HFFc6 (cell line): ENCODE measurements around the gene SLC12A8. TPM values are rescaled to one million over a fixed set of nuclear protein-coding genes. Genes with fewer than 3 reads are reported as not detected.

Experiments used
- DNase-seq: peaks from one replicate; pipeline ENCODE4 v3.0.0-alpha.2; 2018
- H3K27ac Mint-ChIP-seq: 2 replicates; pipeline ENCODE4 v1.8.0; 2020; ENCODE audit warnings: mild to moderate bottlenecking, mixed read lengths
- H3K27me3 Mint-ChIP-seq: 2 replicates; pipeline ENCODE4 v1.8.0; 2021; ENCODE audit warnings: mild to moderate bottlenecking, moderate library complexity, mixed read lengths; ENCODE audit not compliant: insufficient read depth
- H3K36me3 Mint-ChIP-seq: 2 replicates; pipeline ENCODE4 v1.8.0; 2021; ENCODE audit warnings: low read depth, mixed read lengths
- H3K4me1 Mint-ChIP-seq: 2 replicates; pipeline ENCODE4 v1.8.0; 2020; ENCODE audit warnings: low read depth, mixed read lengths
- H3K4me3 Mint-ChIP-seq: 2 replicates; pipeline ENCODE4 v1.8.0; 2020; ENCODE audit warnings: mild to moderate bottlenecking, moderate library complexity, mixed read lengths
- H3K9me3 Mint-ChIP-seq: 2 replicates; pipeline ENCODE4 v1.8.0; 2020; ENCODE audit warnings: mild to moderate bottlenecking, mixed read lengths
- total RNA-seq, 6 experiments: library from RNA; stranded (reverse); fragmentation: NEBNext Ultra II Directional; extraction: Animal tissue kit (Norgen Biotek cat#: 25700); gene quantifications; 2 replicates in 1 of 6; 3 replicates in 5 of 6; pipeline ENCODE4 v1.2.3, GENCODE V29; 2021
- TF ChIP-seq, protein P1 (sequence below): fragments of 200-600 bp; sonication (generic); IDR thresholded peaks from 2 replicates; pipeline ENCODE4 v1.5.0; 2021; ENCODE audit warnings: antibody characterized with exemption, mild to moderate bottlenecking

The SLC12A8 gene
- total RNA-seq, 6 experiments from 2014 or later: 1.8 to 4.6 (median 3.7) TPM

DNA sequence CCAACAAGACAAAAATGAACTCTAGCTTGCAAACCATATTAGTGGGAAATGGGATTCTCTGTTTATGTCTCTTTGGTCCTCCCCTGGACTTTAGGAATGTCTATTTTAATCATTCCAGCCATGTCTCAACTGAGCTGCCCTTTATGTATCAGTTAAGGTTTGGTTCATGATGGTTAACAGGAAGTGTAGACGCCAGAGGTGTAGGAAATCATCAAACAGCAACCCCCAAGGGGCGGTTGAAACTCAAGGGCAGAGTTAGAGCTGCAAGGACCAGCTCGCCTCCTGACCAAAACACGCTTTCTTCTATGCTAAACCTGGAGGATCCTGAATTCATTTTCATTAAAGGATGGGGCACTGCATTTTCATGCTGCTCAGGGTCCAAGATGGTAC, 103.0 kb downstream of the SLC12A8 start:
- peak overlapping the region; percentile 39; the same call in 1 of the 2 replicates for H3K4me3 Mint-ChIP-seq
- H3K9me3 Mint-ChIP-seq: peaks cover 7% of the 10 kb centered on the region; the same call in 1 of the 2 replicates
- peak overlapping the region; percentile 77 for H3K27ac Mint-ChIP-seq
- peaks cover 69% of the 10 kb centered on the region for H3K4me1 Mint-ChIP-seq
- DNase-seq: no peak
- H3K27me3 Mint-ChIP-seq: peaks cover 1% of the 10 kb centered on the region
- H3K36me3 Mint-ChIP-seq: peaks cover 18% of the 10 kb centered on the region
- TF ChIP-seq, protein P1, sequence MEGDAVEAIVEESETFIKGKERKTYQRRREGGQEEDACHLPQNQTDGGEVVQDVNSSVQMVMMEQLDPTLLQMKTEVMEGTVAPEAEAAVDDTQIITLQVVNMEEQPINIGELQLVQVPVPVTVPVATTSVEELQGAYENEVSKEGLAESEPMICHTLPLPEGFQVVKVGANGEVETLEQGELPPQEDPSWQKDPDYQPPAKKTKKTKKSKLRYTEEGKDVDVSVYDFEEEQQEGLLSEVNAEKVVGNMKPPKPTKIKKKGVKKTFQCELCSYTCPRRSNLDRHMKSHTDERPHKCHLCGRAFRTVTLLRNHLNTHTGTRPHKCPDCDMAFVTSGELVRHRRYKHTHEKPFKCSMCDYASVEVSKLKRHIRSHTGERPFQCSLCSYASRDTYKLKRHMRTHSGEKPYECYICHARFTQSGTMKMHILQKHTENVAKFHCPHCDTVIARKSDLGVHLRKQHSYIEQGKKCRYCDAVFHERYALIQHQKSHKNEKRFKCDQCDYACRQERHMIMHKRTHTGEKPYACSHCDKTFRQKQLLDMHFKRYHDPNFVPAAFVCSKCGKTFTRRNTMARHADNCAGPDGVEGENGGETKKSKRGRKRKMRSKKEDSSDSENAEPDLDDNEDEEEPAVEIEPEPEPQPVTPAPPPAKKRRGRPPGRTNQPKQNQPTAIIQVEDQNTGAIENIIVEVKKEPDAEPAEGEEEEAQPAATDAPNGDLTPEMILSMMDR: no peak

DNA sequence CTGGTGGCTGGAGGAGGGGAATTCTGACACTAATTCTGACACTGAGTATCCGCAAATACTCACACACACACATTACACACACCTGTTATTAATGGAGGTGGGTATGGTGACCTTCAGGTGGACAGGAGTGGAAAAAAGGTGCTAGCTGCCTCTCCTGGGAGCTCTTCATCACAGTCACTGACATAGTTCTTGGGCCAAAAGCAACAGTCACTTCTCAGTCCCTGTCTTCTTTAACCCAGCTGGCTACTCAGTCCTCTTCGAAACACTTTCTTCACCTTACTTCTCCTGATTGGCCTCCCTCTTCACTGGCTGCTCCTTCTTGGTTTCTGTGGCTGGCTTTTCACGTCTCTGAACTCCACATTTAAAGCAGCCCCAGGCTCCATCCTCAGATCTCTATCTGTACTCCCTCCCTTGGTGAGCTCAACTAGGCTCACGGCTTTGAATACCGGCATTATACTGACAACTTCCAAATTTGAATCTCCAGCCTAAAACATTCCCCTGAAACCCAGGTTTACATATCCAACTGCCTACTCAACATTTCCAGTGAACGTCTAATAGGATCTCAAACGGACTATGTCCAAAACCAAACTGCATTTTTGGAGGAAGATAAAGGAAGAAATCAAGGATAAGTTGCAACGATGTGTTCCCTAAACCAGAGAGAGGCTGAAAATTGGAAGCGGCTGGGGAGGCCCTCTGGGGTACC, 103.6 kb downstream of the SLC12A8 start:
- Mint-ChIP-seq H3K27me3 (peaks cover 1% of the 10 kb centered on the region), H3K36me3 (peaks cover 19% of the 10 kb centered on the region), H3K4me3 (peak overlapping the region; percentile 38), H3K4me1 (peaks cover 74% of the 10 kb centered on the region), H3K27ac (peak overlapping the region; percentile 47), H3K9me3 (peaks cover 8% of the 10 kb centered on the region; the same call in 1 of the 2 replicates)
- TF ChIP-seq, protein P1: no peak
- no peak for DNase-seq

DNA sequence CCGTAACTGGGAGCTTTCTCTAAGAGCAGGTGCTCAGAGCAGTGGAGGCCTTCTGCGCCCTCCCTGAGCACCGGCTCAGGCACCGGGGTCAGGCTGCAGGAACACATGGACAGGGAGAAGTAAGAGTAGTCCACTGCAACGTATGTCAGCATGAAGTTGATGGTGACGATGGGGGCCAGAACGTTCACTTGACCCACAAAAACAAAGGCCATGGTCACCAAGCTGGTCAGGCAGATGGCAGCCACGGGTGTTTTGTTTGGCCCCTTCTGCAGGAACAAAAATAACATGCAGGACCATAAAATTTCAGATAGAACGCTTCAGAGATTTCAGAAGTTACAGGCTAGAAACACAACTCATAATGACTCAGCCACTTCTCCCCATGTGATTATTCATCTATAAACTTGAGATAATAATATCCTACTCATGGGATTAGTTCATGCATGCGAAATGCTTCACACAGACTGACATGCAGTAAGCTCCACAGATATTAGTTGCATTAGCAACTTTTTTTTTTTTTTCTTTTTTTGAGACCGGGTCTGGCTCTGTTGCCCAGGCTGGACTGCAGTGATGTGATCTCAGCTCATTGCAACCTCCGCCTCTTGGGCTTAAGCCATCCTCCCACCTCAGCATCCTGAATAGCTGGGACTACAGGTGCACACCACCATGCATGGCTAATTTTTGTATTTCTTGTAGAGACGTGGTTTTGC, 104.5 kb downstream of the SLC12A8 start:
- Mint-ChIP-seq H3K27ac (peak overlapping the region; percentile 88), H3K27me3 (peaks cover 1% of the 10 kb centered on the region), H3K9me3 (peaks cover 8% of the 10 kb centered on the region; the same call in 1 of the 2 replicates), H3K36me3 (peaks cover 24% of the 10 kb centered on the region), H3K4me3 (no peak overlapping the region; the same call in 1 of the 2 replicates), H3K4me1 (peaks cover 79% of the 10 kb centered on the region)
- TF ChIP-seq, protein P1: no peak
- peak; percentile 88 for DNase-seq

DNA sequence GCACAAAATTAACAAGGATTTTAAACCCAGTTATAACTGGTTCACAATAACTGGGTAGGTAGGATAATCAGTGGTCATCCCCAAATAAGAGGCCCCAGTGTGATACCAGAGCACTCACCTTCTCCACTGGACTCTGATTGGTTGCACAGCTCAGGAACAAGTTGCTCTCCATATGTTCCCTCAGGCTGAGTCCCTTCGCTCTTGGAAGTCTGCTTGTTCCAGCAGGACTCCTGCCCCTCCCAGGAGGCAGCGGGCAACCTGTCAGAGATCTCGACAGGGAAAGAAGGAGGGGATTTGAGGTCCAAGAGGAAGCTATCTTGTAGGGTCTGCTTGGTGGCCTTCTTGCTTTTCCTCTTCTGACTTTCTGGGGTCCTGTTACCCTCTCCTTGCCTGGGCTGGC, 105.2 kb downstream of the SLC12A8 start:
- Mint-ChIP-seq H3K27me3 (peaks cover 1% of the 10 kb centered on the region), H3K4me1 (peaks cover 77% of the 10 kb centered on the region), H3K27ac (peak overlapping the region; percentile 88), H3K9me3 (peaks cover 8% of the 10 kb centered on the region; the same call in 1 of the 2 replicates), H3K36me3 (peaks cover 20% of the 10 kb centered on the region), H3K4me3 (no peak overlapping the region)
- TF ChIP-seq, protein P1: no peak
- DNase-seq: no peak

DNA sequence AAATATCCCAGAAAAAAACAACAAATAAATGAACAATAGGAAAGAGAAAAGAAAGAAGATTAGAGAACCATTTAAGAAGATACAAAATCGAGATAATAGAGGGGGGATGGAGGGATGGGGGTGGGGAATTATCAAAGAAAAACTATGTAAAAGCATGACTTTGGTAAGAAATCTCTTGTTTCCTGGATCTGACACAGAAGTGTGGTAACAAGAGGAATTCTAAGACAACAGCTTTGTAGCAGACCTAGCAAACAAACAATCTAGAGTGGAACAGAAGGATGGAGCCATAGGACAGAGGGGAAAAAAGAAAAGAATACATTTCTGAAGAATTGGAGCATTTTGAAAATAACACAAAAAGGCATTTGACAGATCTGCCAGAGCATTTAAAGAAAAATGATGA, 107.4 kb downstream of the SLC12A8 start:
- no peak for DNase-seq
- TF ChIP-seq, protein P1: no peak
- Mint-ChIP-seq H3K9me3 (peaks cover 8% of the 10 kb centered on the region; the same call in 1 of the 2 replicates), H3K27ac (no peak overlapping the region), H3K36me3 (peaks cover 17% of the 10 kb centered on the region), H3K27me3 (peaks cover 4% of the 10 kb centered on the region), H3K4me3 (no peak overlapping the region), H3K4me1 (peaks cover 55% of the 10 kb centered on the region)
